ENCODE measurements around the gene FAM219B.

The FAM219B gene

DNA sequence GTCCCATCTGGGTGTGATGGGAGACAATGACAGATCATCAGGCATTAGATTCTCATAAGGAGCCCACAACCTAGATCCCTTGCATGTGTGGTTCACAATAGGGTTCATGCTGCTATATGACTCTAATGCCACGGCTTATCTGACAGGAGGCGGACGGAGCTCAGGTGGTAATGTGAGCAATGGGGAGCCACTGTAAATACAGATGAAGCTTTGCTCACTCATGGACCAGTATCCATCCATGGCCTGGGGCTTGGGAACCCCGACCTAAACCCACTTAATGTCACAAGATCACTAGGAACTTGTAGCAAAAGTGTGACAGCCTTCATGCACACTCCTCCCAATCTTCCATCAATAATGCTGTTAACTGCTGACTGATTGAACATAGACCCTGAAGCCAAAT, 2.0 kb upstream of the FAM219B start:
- peaks cover 7% of the 10 kb centered on the region for H3K36me3 ChIP-seq (ENCODE audit: control insufficient read depth, insufficient read depth, low read length)
- TF ChIP-seq, protein P1, sequence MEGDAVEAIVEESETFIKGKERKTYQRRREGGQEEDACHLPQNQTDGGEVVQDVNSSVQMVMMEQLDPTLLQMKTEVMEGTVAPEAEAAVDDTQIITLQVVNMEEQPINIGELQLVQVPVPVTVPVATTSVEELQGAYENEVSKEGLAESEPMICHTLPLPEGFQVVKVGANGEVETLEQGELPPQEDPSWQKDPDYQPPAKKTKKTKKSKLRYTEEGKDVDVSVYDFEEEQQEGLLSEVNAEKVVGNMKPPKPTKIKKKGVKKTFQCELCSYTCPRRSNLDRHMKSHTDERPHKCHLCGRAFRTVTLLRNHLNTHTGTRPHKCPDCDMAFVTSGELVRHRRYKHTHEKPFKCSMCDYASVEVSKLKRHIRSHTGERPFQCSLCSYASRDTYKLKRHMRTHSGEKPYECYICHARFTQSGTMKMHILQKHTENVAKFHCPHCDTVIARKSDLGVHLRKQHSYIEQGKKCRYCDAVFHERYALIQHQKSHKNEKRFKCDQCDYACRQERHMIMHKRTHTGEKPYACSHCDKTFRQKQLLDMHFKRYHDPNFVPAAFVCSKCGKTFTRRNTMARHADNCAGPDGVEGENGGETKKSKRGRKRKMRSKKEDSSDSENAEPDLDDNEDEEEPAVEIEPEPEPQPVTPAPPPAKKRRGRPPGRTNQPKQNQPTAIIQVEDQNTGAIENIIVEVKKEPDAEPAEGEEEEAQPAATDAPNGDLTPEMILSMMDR (IDR thresholded peaks at IDR 0.05; ENCODE audit: insufficient read depth, low read length, poor library complexity, severe bottlenecking): no peak
- no peak for DNase-seq (ENCODE audit: extremely low read depth, insufficient read length)
- H3K4me3 ChIP-seq (replicated peaks; ENCODE audit: low read depth, low read length): no peak overlapping the region
- no peaks in the 10 kb centered on the region for H3K27me3 ChIP-seq (replicated peaks; ENCODE audit: control insufficient read depth, insufficient read depth, low read length)

DNA sequence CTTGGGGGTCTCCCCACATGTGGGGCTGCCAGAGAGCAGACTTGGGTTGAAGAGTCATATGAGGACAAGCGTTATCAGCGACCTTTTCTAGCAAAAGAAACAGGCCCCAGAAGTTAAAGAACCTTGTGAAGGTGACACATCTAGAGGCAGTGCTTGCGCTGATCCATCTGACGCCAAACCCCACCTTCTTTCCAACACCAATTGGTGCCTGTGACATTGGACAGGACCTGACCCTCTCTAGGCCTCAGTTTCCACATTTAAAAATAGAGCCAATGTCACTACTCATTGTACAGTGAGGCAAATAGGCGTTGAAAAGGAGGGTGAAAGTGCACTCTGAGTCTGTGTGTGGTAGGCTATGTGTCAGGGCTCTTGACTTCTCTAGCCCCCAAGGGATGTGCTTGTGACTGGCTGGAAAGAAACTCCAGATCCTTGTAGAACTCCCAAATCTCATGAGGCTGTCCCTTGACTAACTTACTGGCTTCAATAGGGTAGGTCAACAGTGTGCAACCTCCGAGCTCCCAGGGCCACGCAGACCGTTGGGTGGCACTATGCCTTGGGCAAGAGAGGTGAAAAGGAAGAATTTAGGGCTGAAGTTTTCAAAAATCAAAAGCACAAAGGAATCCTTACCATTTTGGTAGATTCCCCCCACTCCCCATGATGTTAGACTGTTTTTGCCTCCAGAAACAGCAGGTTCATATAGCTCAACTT, 666 bp upstream of the FAM219B start:
- Histone ChIP-seq H3K27me3 (replicated peaks; ENCODE audit: control insufficient read depth, insufficient read depth, low read length) (no peaks in the 10 kb centered on the region), H3K4me3 (replicated peaks; ENCODE audit: low read depth, low read length) (peak overlapping the region; percentile 92), H3K36me3 (ENCODE audit: control insufficient read depth, insufficient read depth, low read length) (peaks cover 12% of the 10 kb centered on the region)
- TF ChIP-seq, protein P1 (IDR thresholded peaks at IDR 0.05; ENCODE audit: insufficient read depth, low read length, poor library complexity, severe bottlenecking): no peak
- DNase-seq (ENCODE audit: extremely low read depth, insufficient read length): no peak

DNA sequence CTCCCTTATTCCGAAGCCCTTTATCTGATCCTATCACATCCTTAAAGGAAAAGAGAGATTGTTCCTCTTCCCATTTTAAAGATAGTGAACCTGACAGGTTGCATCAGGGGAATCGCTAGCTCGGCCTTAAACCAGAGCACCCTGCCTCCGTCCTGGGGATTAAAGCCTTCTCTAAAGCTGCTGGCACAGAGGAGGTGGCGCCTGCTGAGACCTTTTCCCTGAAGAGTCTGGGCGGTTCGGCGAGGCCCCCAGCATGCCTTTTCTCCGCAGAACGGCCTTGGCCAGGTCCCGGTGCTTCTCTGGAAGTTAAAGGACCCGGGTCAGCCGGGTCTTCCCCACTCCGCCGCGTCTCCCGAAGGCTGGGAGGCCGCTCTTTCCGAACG, 593 bp downstream of the FAM219B start:
- Histone ChIP-seq H3K27me3 (replicated peaks; ENCODE audit: control insufficient read depth, insufficient read depth, low read length) (no peaks in the 10 kb centered on the region), H3K36me3 (ENCODE audit: control insufficient read depth, insufficient read depth, low read length) (peaks cover 9% of the 10 kb centered on the region), H3K4me3 (replicated peaks; ENCODE audit: low read depth, low read length) (peak overlapping the region; percentile 92)
- DNase-seq (ENCODE audit: extremely low read depth, insufficient read length): no peak
- TF ChIP-seq, protein P1 (IDR thresholded peaks at IDR 0.05; ENCODE audit: insufficient read depth, low read length, poor library complexity, severe bottlenecking): no peak

DNA sequence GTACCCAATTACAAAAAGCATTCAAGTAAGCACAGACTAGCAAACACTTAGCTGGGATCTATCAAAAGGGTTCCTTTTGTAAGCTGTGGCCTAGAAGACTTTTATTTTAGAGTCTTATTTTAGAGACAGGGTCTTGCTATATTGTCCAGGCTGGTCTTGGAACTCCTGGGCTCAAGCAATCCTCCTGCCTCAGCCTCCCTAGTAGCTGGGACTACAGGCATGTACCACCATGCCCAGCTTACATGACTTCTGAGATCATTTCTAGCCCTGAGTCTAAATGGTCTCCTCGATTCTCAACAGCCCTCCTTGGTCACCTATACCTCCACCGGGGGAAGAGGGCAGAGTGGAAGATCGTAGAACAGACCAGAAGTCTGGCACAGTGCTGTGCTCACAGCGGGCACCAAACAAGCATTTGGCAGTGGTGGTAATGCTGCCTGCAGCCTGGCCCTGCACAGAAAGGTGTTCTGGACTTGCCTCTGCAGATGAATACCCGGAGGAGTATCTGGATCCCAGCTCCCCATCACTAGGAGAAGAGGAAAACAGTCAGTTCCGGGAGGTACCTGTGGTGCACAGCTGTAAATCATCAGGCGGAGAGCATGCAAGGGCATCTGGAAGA, 2.4 kb downstream of the FAM219B start:
- Histone ChIP-seq H3K36me3 (ENCODE audit: control insufficient read depth, insufficient read depth, low read length) (peaks cover 21% of the 10 kb centered on the region), H3K27me3 (replicated peaks; ENCODE audit: control insufficient read depth, insufficient read depth, low read length) (no peaks in the 10 kb centered on the region), H3K4me3 (replicated peaks; ENCODE audit: low read depth, low read length) (no peak overlapping the region)
- DNase-seq (ENCODE audit: extremely low read depth, insufficient read length): no peak
- TF ChIP-seq, protein P1 (IDR thresholded peaks at IDR 0.05; ENCODE audit: insufficient read depth, low read length, poor library complexity, severe bottlenecking): no peak

DNA sequence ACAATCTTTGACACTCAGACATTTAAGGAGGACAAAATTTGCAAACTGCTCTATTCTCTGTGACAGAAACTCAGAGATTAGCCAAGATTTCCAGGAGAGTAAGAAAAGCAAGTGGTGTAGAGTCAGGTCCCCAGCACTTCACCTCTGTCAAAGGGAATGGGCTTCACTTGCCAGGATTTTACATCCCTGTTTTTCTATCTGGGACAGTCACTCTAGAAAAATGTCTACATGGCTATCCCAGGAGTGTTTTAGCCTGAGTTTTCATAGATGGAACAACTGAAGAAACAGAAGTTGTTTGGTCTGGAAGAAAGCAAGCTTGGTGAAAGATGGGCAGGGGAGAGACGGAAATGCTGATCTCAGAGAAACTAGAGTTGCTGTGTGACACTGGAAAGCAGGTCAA, 3.0 kb downstream of the FAM219B start:
- H3K4me3 ChIP-seq (replicated peaks; ENCODE audit: low read depth, low read length): no peak overlapping the region
- no peaks in the 10 kb centered on the region for H3K27me3 ChIP-seq (replicated peaks; ENCODE audit: control insufficient read depth, insufficient read depth, low read length)
- TF ChIP-seq, protein P1 (IDR thresholded peaks at IDR 0.05; ENCODE audit: insufficient read depth, low read length, poor library complexity, severe bottlenecking): no peak
- peaks cover 21% of the 10 kb centered on the region for H3K36me3 ChIP-seq (ENCODE audit: control insufficient read depth, insufficient read depth, low read length)
- no peak for DNase-seq (ENCODE audit: extremely low read depth, insufficient read length)

Measured in GM06990 (cell line).